ENCODE data around the gene AHSP.
"Not testable (repeated sequence)": the region's sequence is repeated elsewhere in the genome, so short reads cannot be mapped to it uniquely, and the experiment has no call there.

Gene AHSP

DNA sequence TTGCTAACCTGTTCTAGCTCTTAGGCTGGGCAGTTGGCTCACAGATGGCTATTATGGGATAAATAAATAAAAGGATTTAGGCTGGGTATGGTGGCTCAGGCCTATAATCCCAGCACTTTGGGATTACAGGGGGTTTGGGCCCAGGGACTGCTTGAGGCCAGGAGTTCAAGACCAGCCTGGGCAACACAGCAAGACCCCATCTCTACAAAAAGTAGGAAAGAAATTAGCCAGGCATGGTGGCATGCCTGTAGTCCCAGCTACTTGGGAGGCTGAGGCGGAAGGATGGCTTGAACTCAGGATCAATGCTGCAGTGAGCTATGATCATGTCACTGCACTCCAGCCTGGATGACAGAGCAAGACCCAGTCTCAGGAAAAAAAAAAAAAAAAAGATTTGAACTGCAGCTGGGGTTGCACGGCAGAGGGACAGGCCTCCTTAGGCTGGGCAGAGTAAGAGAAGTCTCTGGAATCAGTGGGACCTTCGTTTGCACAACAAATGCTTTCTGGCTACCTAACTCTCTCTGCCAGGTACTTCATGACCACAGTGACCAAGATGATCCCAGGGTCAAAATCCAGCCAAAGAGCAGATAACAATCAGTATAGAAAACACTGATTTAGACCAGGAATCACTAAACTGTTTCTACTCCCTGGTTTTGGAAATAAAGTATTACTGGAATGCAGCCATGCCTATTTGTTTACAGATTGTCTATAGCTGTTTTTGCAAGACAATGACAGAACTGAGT, 26.3 kb upstream of the AHSP start:
- DNase-seq, result no peak

DNA sequence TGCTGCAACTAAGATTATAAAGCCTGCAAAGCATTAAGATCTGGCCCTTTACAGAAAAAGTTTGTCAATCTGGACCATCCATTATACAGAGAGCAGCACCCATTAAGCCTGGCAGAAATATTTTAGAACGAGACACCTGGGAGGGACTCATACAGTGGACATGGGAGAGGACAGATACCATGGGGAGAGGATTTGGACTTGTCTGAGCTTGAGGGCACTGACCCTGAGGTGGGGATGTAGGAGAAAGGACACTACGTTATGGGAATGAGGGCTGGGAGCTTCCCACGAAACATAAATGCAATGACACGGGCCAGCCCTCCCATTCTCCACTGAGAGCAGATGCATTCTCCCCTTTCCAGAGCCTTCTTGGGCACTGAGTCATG, 25.7 kb upstream of the AHSP start:
- DNase-seq, result no peak

DNA sequence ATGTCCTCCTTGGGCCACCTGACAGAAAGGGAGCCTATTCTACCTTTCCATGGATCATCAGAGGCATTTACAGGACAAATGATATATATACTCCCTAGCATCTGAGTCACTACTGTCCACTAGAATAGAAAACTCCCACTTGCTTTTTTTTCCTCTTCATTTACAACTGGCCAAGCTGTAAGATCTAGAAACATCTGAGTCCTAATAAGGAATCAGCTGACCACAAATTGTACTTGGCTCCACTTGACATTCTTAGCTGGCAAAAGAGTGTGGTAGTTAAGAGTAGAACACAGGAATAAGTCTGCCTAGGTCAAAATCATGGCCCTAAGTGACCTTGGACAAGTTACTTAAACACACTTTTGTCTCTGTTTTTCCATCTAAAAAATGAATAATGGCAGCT, 24.7 kb upstream of the AHSP start:
- DNase-seq, result no peak

DNA sequence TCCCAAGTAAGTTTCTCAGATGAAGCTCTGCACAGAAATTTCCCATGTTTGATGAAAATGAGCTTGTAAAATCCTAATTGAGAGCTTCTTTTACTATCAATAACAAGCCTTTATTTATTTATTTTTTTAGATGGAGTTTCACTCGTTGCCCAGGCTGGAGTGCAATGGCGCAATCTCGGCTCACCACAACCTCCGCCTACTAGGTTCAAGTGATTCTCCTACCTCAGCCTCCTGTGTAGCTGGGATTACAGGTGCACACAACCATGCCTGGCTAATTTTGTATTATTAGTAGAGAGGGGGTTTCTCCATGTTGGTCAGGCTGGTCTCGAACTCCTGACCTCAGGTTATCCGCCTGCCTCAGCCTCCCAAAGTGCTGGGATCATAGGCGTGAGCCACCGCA, 24.1 kb upstream of the AHSP start:
- not testable (repeated sequence) for DNase-seq

DNA sequence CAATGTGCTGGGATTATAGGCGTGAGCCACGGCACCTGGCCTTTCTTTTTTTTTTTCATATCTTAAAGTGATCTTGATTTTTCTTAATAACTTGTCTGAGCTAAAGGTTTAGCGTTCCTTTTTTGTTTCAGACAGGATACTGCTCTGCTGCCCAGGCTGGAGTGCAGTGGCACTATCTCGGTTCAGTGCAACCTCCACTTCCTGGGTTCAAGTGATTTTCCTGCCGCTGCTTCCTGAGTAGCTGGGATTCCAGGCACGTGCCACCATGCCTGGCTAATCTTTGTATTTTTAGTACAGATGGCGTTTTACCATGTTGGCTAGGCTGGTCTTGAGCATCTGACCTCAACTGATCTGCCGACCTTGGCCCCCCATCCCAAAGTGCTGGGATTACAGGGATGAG, 23.5 kb upstream of the AHSP start:
- DNase-seq, result no peak

DNA sequence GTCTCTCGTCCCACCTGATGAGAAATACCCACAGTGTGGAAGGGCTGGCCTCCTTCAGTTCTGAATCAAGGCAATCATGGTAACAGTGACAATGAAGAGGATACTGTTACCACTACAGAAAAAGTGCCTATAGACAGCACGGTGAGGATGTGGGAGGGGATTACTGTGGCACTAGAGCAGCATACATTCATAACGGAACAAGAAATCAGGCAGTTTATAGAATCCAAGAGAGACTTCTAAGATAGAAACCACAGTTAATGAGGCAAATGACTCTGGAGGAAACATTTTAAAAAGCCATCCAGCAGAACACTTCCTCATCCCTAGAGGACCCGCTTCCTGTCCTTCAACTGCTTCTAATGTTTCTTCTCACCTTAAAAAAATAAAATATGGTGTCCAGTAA, 22.2 kb upstream of the AHSP start:
- DNase-seq, result no peak

DNA sequence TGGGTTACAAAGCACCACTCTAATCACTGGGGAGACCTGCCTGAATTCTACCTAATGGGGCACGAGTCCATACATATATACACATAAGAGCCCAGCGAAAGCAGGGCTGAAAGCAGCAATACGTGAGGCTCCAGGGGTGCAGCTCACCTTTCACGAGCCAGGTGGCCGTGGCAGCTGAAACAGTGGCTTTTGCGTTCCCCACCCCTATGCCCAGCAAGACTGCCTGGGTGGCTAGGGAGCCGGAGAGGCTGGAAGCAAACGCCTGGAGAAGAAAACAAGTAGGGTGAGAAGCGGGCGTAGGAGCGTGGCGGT, 20.1 kb upstream of the AHSP start:
- DNase-seq, result no peak

DNA sequence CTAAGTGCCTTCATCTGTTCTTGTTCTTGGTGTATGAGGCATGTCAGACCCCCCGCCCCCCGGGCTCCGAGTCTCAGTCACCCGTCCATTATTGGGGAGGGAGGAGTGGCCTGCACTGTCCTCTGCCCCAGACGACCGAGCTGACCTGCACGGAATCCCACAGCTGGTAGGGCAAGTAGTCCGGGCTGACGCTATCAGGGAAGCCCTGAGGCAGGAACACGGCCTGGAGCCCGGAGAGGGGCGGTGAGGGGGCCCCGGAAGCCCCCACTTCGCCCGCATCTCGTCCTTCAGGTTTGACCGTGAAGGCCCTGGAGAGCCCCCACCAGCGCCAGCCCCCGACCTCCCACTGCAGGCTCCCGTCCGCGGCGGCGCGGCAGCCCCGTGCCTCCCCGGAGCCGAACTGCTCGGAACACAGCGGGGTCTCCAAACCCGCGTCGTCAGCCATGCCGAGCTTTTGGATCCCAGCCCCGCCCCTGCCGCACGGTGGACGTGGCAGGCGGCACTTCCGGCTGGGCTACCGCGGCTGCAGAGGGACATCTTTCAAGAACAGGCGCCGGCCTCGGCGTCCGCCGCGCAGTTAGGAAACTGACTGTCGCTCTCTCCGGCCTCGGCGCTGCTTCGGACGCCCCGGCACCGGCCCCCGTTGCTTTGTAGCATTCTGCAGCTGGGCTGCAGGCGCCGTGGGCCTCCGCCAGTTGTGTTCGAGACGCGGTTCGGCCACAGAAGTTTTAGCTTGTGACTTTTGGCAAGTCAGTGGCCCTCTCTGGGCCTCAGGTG, 19.6 kb upstream of the AHSP start, which contains the start of gene RUSF1:
TSS of gene RUSF1 (minus strand) at position 463 of the 777 bp plus-strand sequence. CDS start at position 445, 18 bp downstream.
- peak; percentile 74 for DNase-seq

DNA sequence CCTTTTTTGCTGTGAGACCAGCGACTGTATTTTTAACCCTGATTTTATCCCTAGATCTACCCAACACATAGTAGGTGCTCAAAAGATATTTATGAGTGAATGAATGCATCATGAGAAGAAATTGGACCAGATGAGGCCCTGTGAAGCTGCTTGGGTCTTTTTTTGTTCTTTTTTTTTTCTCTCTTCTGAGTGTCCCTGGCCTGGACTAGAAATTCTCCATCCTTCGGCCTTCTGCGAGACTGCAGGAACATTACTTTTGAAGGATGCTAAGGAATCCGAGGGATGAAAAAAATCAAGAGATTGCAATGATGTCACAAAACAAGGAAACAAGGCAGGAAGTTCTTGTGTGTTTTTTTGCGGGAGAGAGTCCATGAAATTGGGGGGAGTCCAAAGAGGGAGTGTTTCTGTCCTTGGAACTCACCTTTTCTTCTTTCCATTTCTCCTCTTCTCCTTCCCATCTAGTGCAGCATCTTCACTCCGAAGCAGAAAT, 18.9 kb upstream of the AHSP start:
- DNase-seq, result no peak

DNA sequence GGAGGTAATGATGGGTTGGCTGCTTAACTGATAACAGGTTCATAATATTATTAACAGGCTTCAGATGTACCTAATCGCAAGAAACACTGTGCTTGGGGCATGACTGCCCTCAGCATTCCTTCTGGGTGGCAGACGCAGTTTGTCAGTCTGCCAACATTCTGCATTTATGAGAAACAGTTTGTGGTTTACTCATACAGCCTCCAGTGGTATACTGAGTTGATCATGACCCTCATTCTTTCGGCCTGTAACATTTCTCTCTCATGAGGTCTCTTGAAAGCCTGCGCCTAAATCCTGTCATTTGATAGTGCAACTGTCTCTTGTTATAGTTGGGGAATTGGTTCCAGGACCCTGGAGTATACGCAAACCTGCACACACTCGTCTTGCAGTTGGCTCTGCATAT, 14.6 kb upstream of the AHSP start:
- DNase-seq, result no peak

- DNase-seq, result no peak
These were observed 13.8 kb upstream of the AHSP start for GRCh38 chr16:31513884-31514283.

GRCh38 chr16:31517800-31518402, 9.8 kb upstream of the AHSP start:
- no peak for DNase-seq

DNA sequence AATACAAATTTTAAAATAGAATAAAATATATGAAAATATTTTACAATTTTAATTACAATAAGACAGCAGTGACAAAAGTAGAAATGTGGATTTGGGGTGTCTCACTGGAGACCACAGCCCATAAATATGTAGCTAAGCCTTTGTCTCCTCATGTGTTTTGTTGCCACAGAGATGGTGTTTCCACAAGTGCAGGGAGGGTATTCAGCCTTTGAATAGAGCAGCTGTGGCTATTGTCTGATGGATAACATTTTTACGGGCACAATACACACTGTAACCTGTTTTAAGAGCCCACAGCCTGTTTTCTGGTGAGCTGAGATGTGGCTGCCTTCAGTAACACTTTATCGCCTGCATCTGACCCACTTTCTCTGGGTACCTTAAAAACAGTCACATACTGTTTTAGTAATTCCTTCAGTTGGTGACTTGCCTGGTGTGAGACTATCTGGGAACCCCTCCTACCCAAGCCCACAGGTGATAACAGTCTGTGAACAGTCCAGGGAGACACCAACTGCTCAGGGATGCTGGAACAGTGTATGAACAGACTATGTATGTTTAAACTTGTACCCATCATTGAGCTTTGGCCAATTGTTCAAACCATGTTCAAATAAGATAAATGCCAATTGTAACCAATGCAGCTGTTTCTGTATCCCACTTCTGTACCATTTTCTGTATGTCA, 7.8 kb upstream of the AHSP start:
- DNase-seq, result no peak

- no peak for DNase-seq
These were observed 6.3 kb upstream of the AHSP start for GRCh38 chr16:31521368-31521767.

DNA sequence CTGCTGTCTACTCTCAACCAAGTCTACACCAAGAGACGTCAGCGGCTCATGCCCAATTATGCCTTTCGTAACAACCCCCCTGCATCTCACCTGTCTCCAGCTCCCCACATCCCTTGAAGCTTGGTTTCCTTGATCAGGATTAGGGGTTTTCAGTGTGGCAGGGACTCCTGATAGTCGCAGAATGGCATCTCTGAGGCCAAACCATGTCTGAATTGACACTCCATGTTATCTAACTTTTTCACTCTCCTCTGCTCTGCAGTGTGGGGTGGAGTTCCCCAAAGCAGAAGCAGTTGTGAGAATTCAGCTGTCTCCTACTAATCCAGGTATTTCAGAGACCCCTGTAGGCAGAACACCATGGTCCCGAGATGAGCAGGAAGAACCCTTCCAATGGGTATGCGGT, 5.6 kb upstream of the AHSP start:
- no peak for DNase-seq

DNA sequence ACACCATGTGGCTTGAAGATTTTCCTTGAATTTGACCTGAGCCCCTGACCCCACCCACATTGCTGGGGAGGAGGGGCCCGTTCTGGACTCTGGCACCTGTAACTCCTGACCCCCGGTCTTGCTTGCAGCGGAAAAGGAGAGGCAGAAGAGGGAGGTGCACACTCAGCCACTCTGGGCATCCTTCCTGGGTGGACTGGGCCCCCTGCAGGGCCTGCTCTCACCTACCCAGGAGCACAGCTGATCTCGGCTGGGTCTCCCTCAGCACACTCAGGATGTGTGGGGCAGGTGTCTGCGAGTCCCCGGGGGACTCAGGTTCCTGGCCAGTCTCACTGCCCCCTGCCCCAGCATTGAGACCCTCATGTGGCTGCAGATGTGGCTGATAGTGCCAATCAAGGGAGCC, 3.9 kb upstream of the AHSP start:
- not testable (repeated sequence) for DNase-seq

DNA sequence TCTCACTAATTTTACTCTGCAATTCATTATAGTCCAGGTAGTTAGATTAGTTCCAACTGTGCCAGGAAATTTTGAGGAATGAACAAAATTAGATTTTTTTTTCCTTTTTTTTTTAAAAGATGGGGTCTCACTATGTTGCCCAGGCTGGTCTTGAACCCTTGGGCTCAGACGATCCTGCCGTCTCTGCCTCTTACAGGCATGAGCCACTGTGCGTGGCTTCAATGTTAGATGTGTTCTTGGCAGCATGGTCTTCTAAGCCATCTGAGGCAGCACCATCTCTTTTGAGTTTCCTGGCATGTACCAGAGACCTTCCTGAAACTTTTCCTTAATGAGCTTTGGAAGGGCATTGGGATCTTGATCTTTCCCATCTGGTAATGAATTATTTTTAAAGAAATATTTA, 2.6 kb upstream of the AHSP start:
- DNase-seq, result no peak

DNA sequence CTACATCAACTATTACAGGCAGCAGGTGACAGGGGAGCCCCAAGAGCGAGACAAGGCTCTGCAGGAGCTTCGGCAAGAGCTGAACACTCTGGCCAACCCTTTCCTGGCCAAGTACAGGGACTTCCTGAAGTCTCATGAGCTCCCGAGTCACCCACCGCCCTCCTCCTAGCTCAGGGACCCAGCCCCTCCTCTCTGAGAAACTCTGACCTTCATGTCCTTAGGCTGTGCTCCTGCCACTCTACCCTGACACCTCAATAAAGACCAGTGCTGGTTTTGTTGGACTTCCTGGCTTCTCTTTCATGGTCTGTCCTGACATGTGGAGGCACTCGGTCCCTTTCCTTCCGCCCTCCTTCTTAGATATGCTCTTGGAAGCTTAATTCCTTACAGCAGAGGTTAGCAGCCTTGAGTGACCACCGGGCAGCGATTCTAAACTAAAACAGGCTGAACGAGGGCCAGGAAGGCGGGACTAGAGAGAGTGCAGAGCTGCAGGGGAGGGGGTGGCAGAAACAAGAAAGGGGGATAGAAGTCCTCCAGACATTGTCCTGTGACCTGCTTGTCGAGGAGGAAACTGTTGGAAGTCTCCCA, 915 bp downstream of the AHSP start:
- no peak for DNase-seq

GRCh38 chr16:31529108-31529936, 1.6 kb downstream of the AHSP start:
- no peak for DNase-seq

GRCh38 chr16:31529937-31530312, 2.2 kb downstream of the AHSP start:
- no peak for DNase-seq

DNA sequence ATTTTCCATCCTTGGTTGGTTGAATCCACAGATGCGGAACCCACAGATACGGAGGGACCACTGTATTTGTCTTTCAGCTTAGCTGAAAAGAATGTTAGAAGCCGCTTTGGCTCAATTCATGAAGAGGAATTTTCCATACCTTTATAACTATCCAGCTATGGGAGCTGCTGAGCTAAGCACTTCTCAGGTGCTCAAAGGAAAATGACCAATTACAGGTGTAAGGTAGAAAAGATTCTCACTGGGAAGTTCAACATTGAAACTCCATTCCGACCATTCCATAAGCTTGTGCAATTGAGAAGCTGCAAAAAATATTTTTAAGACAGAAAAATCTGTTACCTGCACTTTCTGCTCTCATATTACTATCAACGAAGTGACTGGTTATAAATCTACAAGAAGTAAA, 2.7 kb downstream of the AHSP start:
- DNase-seq, result no peak

DNA sequence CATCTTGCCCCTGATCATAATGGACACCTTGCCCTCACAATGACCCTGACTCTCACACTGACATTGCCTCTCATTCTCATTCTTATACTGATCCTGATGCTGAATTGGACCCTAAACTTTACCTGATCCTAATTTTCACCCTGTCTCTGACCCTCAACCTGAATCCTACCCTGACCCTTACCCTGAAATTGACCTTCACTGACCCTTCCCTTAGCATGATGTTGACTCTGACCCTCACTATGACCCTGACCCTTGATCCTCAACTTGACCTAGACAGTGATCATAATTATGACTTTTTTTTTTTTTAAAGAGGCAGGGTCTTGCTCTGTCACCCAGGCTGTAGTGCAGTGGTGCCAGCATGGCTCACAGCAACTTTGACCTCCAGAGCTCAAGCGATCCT, 3.4 kb downstream of the AHSP start:
- no peak for DNase-seq

All from KG1 (cell line).